Transverse colon (tissue), 4 donors: ENCODE results near the gene PECR. TPM values are rescaled to one million over a fixed set of nuclear protein-coding genes. Genes with fewer than 3 reads are reported as not detected.

Source experiments
- DNase-seq: peaks from one replicate; pipeline ENCODE4 v3.0.0-alpha.2; 2019
- H3K27ac ChIP-seq, 4 donors: fragments of 200-600 bp; sonication (generic); 2 replicates each; pipeline ENCODE4 v1.5.1; 2016 to 2018; ENCODE audit warnings: inconsistent platforms in 4 of 4
- H3K27me3 ChIP-seq: fragments of 200-600 bp; sonication (generic); 2 replicates; pipeline ENCODE4 v1.5.1; 2017; ENCODE audit warnings: inconsistent platforms
- H3K36me3 ChIP-seq, 4 donors: fragments of 200-600 bp; sonication (generic); 2 replicates each; pipeline ENCODE4 v1.5.1; 2017 to 2019; ENCODE audit warnings: inconsistent platforms in 4 of 4
- H3K4me1 ChIP-seq, 4 donors: fragments of 200-600 bp; sonication (generic); 2 replicates each; pipeline ENCODE4 v1.5.1; 2017 to 2020; ENCODE audit warnings: inconsistent platforms in 4 of 4
- H3K4me3 ChIP-seq, 4 donors: fragments of 200-600 bp; sonication (generic); 1 replicate in 1 of 4; 2 replicates in 3 of 4; pipeline versions ENCODE4 v1.5.1 to v1.6.1; 2017 to 2019; ENCODE audit warnings: inconsistent platforms in 4 of 4
- H3K9me3 ChIP-seq, 2 donors: fragments of 200-600 bp; sonication (generic); 2 replicates each; pipeline ENCODE4 v1.5.1; 2017 to 2019; ENCODE audit warnings: inconsistent platforms in 2 of 2
- CTCF ChIP-seq, 5 experiments: fragments of 200-600 bp in 3 of 5; fragments of 450-650 bp in 2 of 5; sonication (generic) in 3 of 5; IDR thresholded peaks; 1 replicate in 2 of 5; 2 replicates in 3 of 5; pipeline ENCODE4 v1.5.1; 2016 to 2017; ENCODE audit warnings: antibody characterized with exemption in 5 of 5, inconsistent platforms in 3 of 5, mild to moderate bottlenecking in 2 of 5, moderate library complexity in 1 of 5
- EP300 ChIP-seq: sonication (generic); formaldehyde crosslinking; IDR thresholded peaks from one replicate; pipeline ENCODE4 v1.6.1; 2017; ENCODE audit warnings: antibody characterized with exemption, low read depth
- POLR2A ChIP-seq: fragments of 450-650 bp; IDR thresholded peaks from one replicate; pipeline ENCODE4 v1.6.1; 2016; ENCODE audit warnings: antibody characterized with exemption, mild to moderate bottlenecking, moderate library complexity
- POLR2AphosphoS5 ChIP-seq, 3 donors: sonication (generic); formaldehyde crosslinking; IDR thresholded peaks; one replicate each; pipeline ENCODE4 v1.6.1; 2016; ENCODE audit warnings: antibody characterized with exemption in 3 of 3
- WGBS, 2 donors: methylation state at CpG; one replicate each; pipeline ENCODE4 v1.1.5; 2018; ENCODE audit warnings: low coverage in 1 of 2; 5-methylcytosine and 5-hydroxymethylcytosine counted together
- in situ Hi-C, 4 donors: fragments of 200-750 bp; cut with MboI; loops; one replicate each; pipeline versions ENCODE4 v1.15.0 to v1.15.1; 2017; ENCODE audit warnings: low sequenced_read_pairs in 3 of 4, low pct_ligation_motif_present in 1 of 4, low pct_unique_long_range_greater_than_20kb in 1 of 4
- intact Hi-C: fragments of 100-400 bp; cut with DNase I; formaldehyde crosslinking; loops from one replicate; pipeline ENCODE4 v1.15.1; 2023; ENCODE audit warnings: low total_unique reads
- total RNA-seq, 4 donors: library from RNA; depleted of rRNA; stranded (reverse); fragments of >200 nt; gene quantifications; one replicate each; pipeline ENCODE4 v1.1.0, GENCODE V29; 2016

PECR gene
- total RNA-seq, 4 donors from 2014 or later: 10.3 to 137 (median 25.8) TPM

GRCh38 chr2:216094701-216095100, 13.1 kb upstream of the PECR start:
- Histone ChIP-seq H3K4me1 (no peaks in the 10 kb centered on the region), H3K27me3 (no peaks in the 10 kb centered on the region), H3K9me3 (no peaks in the 10 kb centered on the region), H3K4me3 (no peak overlapping the region), H3K36me3 (no peaks in the 10 kb centered on the region), H3K27ac (no peak overlapping the region)
- intact Hi-C loops (no loop called here), in situ Hi-C loops (no loop called here)
- no peak for DNase-seq
- whole genome bisulfite sequencing, 2 donors: 89 to 90% methylated on average over 3 of the region's 3 CpGs
- TF ChIP-seq POLR2A (no peak), EP300 (no peak), POLR2AphosphoS5 (IDR thresholded peaks at IDR 0.05) (no peak), CTCF (IDR thresholded peaks at IDR 0.05) (no peak)

- H3K27ac ChIP-seq: no peak overlapping the region
- no peak overlapping the region for H3K4me3 ChIP-seq
- 75 to 88% methylated on average over 1 to 2 of the region's 2 CpGs for WGBS, 2 donors
- DNase-seq: no peak
- no peaks in the 10 kb centered on the region for H3K27me3 ChIP-seq
- intact Hi-C loops: no loop called here
- no peak for TF ChIP-seq CTCF (IDR thresholded peaks at IDR 0.05)
- no peak for TF ChIP-seq POLR2A
- no peak for TF ChIP-seq POLR2AphosphoS5 (IDR thresholded peaks at IDR 0.05)
- TF ChIP-seq EP300: no peak
- in situ Hi-C loops: no loop called here
- no peaks in the 10 kb centered on the region for H3K36me3 ChIP-seq
- no peaks in the 10 kb centered on the region for H3K9me3 ChIP-seq
- no peaks in the 10 kb centered on the region for H3K4me1 ChIP-seq
Measured at GRCh38 chr2:216092646-216093045, 11.0 kb upstream of the PECR start.

GRCh38 chr2:216090369-216090786, 8.8 kb upstream of the PECR start:
- no peak for DNase-seq
- intact Hi-C loops (no loop called here), in situ Hi-C loops (no loop called here)
- H3K9me3 ChIP-seq: no peaks in the 10 kb centered on the region
- WGBS, 2 donors: 40 to 57% methylated on average over 1 of the region's 1 CpG
- H3K27me3 ChIP-seq: no peaks in the 10 kb centered on the region
- no peaks in the 10 kb centered on the region for H3K4me1 ChIP-seq
- TF ChIP-seq POLR2A: no peak
- TF ChIP-seq POLR2AphosphoS5 (IDR thresholded peaks at IDR 0.05): no peak
- TF ChIP-seq CTCF (IDR thresholded peaks at IDR 0.05): no peak
- no peak for TF ChIP-seq EP300
- H3K36me3 ChIP-seq: no peaks in the 10 kb centered on the region
- H3K27ac ChIP-seq: no peak overlapping the region
- H3K4me3 ChIP-seq: no peak overlapping the region

- Histone ChIP-seq H3K9me3 (no peaks in the 10 kb centered on the region), H3K27me3 (no peaks in the 10 kb centered on the region), H3K4me1 (peaks cover 0 to 8% (median 2%) of the 10 kb centered on the region in 4 donors), H3K36me3 (no peaks in the 10 kb centered on the region), H3K4me3 (no peak overlapping the region), H3K27ac (no peak overlapping the region)
- in situ Hi-C loops: no loop called here
- no peak for DNase-seq
- intact Hi-C loops: no loop called here
- TF ChIP-seq CTCF (IDR thresholded peaks at IDR 0.05) (no peak), POLR2AphosphoS5 (IDR thresholded peaks at IDR 0.05) (no peak), POLR2A (no peak), EP300 (no peak)
- WGBS, 2 donors: 57 to 76% methylated on average over 1 to 2 of the region's 2 CpGs
Measured at GRCh38 chr2:216086207-216086893, 4.7 kb upstream of the PECR start.
